HG03159 (cell line): ENCODE results near the gene EEFSEC.

Experiments
- ATAC-seq: cut with Tn5 transposase; IDR thresholded peaks from one replicate; pipeline ENCODE4 v1.9.1; 2021; ENCODE audit warnings: mild to moderate bottlenecking, moderate library complexity; ENCODE audit not compliant: unreplicated experiment

EEFSEC gene

DNA sequence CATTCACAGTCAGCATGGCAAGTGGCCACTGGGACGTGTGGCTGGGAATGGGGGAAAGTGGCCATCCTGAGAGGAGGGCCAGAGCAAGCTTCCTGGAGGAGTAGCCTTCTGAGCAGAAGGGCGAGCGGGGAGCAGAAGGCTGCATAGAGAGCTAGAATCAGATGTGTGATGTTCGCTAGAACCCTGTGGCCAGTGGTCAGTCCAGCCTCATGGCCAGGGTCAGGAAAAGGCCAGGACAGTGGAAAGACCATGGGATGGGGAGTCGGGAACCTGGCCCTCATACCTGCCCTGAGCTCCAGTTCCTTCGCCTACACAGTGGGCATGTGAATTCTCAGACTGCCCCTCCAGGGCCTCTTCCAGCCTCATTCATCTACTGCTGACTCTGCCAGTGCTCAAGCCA lies 211.0 kb downstream of the EEFSEC start:
- no peak for ATAC-seq

DNA sequence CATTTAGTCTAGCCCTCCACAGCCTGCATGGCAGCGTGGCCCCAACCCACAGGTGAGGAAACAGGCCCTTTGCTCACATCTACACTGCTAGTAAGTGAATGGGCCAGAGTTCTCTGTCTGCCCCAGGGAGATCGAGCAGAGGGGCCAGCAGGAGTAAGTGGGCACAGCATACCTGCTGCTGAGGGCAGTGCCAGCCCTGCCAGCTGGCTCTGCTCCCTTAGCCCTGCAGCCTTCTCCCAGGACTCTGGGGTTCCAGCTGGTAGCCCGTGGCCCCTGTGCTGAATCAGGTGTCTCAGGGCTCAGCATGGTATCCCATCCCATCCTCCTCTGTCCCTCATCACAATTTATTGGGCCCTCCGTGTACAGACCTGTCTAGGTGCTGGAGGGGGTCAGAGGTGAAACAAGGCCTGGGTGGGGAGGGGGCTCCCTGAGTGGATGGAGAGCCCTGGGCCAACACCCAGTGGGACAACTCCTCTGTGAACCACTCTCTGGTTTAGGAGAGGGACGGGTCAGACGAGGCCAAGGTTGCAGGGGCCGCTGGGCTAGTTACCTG lies 211.6 kb downstream of the EEFSEC start:
- ATAC-seq: no peak

- ATAC-seq: no peak
These were observed 212.9 kb downstream of the EEFSEC start for GRCh38 chr3:128366136-128366535.

DNA sequence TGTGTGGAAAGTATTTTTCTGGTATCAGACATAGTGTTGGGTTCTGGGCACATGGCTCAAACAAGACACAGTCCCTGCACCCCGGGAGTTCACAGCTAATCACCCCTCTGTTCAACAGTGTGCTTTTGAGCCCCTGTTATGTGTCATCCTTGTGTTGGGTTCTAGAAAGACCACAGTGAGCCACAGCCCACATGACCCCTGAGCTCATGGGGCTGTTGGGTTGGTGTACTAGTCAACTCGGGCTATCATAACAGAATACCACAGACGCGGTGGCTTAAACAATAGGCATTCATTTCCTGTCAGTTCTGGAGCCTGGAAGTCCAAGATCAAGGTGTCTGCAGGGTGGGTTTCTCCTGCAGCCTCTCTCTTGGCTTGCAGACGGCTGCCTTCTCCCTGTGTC lies 213.4 kb downstream of the EEFSEC start:
- ATAC-seq: no peak

GRCh38 chr3:128367221-128367620 lies 213.9 kb downstream of the EEFSEC start:
- ATAC-seq: no peak

- ATAC-seq: no peak
These were observed 214.5 kb downstream of the EEFSEC start for GRCh38 chr3:128367761-128368160.

DNA sequence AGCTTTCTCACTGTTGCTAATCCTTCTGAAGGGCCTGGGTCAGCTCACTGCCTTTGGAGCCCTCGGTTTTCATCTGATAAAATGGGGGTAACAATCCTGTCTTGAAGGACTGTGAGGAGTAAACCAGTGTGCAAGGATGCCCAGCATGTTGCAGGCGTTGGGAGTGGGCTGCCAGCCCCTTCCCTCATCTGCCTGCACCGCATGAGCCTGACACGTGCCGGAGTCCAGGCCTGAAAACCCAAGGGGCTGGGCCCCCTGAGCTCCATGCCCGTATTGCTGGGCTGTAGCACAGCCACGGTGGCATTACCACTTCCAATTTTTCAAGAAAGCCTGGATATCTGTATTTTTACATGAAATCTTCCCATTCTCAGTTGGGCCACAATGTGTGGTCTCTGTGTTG lies 215.3 kb downstream of the EEFSEC start:
- no peak for ATAC-seq

DNA sequence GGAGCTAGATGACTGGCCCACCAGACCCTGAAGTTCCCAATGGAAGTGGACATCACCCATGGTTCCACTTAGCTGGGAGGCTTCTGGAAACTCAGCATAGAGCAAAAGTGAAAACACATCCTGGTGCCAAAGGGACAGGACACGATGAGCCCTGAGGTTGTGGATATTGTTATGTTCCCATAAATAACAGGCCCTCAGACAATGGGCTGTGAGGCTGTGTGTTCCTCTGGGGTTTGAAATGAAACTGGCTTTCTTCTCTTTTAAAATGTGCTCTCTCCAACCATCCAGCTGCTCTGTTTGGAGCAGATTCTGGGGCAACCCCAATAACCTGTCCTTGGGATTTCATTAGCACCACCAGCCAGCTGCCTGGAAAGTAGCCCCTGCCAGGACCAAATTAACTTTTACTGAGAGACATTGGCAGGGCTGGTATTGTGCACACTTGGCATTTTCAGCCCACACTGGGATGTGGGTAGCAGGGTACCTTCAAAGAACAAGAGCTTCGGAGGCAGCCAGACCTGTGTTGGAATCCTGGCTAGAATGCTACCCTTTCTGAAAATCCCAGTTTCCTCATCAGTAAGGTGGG lies 215.9 kb downstream of the EEFSEC start:
- no peak for ATAC-seq

GRCh38 chr3:128369881-128370642 lies 216.8 kb downstream of the EEFSEC start:
- no peak for ATAC-seq

DNA sequence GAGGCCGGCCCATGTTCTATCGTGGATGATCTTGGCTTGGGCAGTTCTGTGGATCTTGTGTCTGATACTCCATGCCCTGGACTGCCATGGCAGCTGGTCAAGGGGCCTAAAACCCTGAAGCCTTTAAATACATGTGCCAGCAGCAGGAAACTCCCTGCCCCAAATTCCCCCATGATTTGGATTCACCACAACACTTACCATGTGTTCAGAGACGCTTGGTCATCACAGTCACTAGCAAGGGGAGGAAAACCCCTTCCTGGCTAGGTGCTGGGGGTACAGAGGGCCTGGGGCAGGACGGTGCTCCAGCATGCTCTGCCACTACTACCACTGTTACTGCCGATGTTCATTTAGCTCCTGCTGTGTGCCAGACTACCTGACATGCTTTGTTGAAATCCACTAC lies 219.0 kb downstream of the EEFSEC start:
- ATAC-seq: no peak

DNA sequence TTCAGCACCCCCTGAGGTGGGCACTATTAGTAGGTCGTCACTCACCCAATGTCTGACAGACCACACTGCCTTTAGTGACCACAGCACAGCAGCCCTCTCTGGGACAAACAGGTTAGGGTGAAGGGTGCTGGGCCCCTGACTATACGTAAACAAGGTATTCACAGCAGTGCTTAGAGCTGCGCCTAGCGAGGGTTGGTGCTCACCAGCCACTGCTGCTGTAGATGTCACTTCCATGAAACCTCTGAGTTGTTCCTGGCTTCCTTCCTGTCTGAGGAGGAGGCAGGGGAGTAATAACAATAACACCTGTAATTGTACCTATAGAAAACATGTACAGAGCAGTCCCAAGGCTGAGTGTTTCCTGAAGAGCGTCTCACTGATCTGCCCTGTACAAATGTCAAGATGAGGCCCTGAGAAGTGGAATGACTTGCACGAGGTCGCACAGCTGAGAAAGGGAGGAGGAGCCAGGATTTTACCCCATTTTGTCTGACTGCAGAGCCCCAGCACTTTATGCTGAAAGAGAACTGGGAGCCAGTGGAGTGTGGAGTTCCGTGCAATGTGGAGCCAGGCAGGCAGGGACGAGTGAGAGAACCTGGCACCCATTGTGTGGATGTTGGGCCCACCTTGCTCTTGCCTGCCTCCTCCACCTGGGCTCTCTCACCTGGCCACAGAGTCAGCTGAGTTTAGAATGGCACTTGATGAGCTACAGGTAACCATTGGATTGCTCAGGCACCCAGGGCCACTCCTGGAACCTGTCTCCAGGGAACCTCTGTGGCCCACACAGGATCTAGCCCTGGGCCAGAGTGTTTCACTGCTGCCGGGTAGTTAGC lies 219.6 kb downstream of the EEFSEC start:
- ATAC-seq: no peak

DNA sequence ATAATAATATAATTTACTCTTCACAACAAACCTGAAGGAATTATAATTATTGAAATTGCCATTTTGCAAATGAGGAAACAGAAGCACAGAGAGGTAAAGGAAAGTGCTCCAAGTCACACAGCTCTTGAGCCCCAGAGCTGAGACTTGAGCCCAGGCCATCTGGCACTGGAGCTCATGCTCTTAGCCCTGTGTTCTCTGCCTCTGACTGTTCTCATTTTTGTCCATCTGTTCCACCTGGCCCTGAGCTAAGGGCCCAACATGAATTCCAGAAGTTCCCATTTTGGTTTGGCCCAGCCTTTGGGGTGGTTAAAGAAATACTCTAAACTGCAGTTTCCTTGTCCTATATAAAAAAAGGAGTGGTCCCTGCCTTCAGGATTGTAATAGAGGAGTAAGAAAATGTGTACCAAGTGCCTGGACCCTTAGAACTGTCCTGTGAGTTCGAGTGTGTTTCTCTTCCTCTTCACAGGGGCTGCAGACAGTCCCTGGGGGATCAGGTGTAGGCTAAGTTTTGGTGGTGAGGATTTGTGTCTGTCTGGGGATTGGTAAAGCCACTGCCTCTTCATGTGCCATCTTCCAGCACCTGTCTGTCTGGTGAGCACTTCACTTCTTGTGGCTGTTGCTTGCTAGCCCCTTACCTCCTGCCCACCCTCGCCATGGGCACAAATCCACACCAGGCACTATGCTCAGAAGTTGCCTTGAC lies 221.6 kb downstream of the EEFSEC start:
- ATAC-seq: no peak

DNA sequence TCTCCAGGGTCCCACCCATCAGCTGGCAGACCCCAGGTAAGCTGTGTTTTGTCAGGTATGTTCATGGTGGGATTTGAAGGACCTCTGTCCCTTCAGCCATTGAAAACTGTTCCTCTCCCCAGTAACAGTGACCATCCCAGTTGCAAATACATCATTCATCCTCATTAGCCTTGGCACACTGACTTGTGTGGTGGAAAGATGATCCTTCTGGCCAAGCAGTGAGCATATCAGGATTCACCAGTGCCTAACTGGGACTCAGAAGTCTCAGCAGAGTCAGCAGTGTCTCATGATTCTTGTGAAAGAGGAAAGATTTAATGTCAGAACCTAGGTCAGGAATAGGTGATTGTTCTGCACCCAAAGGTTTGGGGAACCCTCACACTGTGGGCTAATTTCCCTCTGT lies 223.2 kb downstream of the EEFSEC start:
- no peak for ATAC-seq

GRCh38 chr3:128378631-128379347 lies 225.5 kb downstream of the EEFSEC start:
- no peak for ATAC-seq

GRCh38 chr3:128379367-128380160 lies 226.3 kb downstream of the EEFSEC start:
- no peak for ATAC-seq

DNA sequence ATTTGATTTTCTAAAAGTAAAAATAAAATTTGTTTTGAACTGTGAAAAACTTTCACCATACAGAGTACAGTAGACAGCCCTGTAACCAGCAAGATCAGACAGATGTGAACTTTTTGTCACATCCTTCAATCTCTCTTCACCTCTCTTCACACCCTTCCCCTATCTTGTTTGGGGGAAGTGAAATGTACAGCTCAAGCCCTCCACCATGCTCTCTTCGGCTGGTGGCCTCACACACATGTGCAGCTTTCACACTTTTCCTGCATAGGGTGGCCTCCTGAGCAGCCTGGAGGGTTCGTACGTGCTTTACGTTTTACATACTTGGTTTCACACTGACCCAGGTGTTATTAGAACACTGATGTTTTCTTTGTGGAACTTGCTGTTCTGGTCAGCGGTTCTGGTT lies 227.0 kb downstream of the EEFSEC start:
- ATAC-seq: no peak

GRCh38 chr3:128380719-128381118 lies 227.4 kb downstream of the EEFSEC start:
- ATAC-seq: no peak

DNA sequence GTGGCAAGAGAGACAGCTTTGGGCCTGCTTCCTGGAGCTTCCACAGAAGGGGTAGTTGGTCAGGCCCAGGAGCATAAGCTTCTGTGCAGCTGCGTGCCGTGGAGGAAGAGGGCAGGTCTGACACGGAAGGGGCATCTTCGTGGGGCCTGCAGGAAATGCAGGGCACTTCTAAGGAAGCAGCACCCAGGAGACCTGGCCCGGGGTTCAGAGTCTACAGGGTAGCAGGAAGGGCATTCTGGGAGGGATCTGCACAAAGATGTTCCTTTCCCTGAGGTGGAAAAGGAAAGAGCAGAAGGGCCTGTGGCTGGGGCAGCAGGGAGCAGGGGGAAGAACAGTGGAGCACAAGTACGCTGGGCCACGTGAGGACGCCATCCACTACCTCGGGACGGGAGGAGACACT lies 228.3 kb downstream of the EEFSEC start:
- ATAC-seq: no peak

GRCh38 chr3:128382221-128382807 lies 229.0 kb downstream of the EEFSEC start:
- ATAC-seq: no peak
